Posterior vena cava (tissue), 2 donors: Measurements from ENCODE around the gene LILRA1. TPM values are rescaled to one million over a fixed set of nuclear protein-coding genes. Genes with fewer than 3 reads are reported as not detected.

Experiments
- DNase-seq: peaks from one replicate; pipeline ENCODE4 v3.0.0-alpha.2; 2020; ENCODE audit warnings: low spot score
- intact Hi-C, 2 donors: fragments of 100-400 bp; cut with DNase I; formaldehyde crosslinking; loops; one replicate each; pipeline versions ENCODE4 v1.14.1 to v1.14.2; 2022 to 2023
- microRNA-seq, 2 donors: library from miRNA; unstranded; fragments of <30 nt; microRNA quantifications; one replicate each; pipeline ENCODE4 v1.2.0, GENCODE V29; 2020 to 2021; ENCODE audit warnings: borderline microRNAs expressed in 2 of 2
- total RNA-seq, 2 donors: library from RNA; stranded (reverse); fragmentation: NEBNext Ultra II Directional; extraction: Animal tissue kit (Norgen Biotek cat#: 25700); gene quantifications; one replicate each; pipeline ENCODE4 v1.2.1, GENCODE V29; 2021
- donor health status: DM: yes; HTN: yes; CAD: no.
- donor health status: DM: yes; HTN: yes; CAD: no.

Gene LILRA1
- total RNA-seq, 2 donors from 2014 or later, result 1.7 to 1.8 TPM

- DNase-seq, result no peak
- intact Hi-C loops, result no loop called here
Measured at GRCh38 chr19:54648129-54648528, 54.7 kb downstream of the LILRA1 start.

DNA sequence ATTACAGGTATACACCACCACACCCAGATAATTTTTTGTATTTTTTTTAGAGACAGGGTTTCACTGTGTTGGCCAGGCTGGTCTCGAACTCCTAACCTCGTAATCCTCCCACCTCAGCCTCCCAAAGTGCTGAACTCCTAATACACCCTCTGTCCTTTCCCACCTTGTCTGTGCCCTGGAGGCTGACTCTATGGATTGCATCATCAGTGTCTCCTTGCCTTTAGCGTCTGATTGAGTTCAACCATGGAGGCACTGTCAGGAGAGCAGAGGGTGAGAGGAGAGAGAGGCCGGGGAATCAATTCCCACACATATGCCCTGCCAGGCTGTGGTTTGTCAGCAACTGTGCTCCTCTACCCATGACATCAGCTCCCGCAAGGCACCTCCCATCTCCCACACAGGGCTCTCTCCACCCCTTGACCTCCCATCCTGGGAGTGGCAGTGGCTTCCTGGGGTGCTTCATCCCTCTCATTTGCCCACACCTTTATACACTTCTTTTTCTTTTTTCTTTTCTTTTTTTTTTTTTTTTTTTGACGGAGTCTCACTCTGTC, 56.8 kb downstream of the LILRA1 start:
- intact Hi-C loops, result no loop called here
- no peak for DNase-seq

Small RNA genes lying within 50 kb of the gene (microRNA-seq; reads per million reads assigned to microRNA genes)
- gene MIR8061, result 0 reads per million in 2 donors

Other genes starting within 250 kb of the LILRA1 start
- gene LAIR1, start 228.7 kb upstream of the LILRA1 start, total RNA-seq, result 10 to 100 TPM; 18.3 to 42.2 TPM
- 1 to 10 TPM in 1 of 2 donors, under 1 TPM in 1; 0.60 to 1.4 TPM for gene TTYH1, start 178.2 kb upstream of the LILRA1 start, total RNA-seq
- gene LENG8, start 144.4 kb upstream of the LILRA1 start, total RNA-seq, result 100 to 1,000 TPM; 113 to 140 TPM
- gene LENG9, start 129.9 kb upstream of the LILRA1 start, total RNA-seq, result 1 to 10 TPM; 4.2 to 5.1 TPM
- gene CDC42EP5, start 120.3 kb upstream of the LILRA1 start, total RNA-seq, result 10 to 100 TPM; 24.8 to 25.7 TPM
- gene LAIR2, start 90.8 kb upstream of the LILRA1 start, total RNA-seq, result not detected
- gene LILRA2, start 19.8 kb upstream of the LILRA1 start, total RNA-seq, result 1 to 10 TPM; 2.8 to 6.6 TPM
- gene LILRB1, start 36.9 kb downstream of the LILRA1 start, total RNA-seq, result 1 to 10 TPM; 4.7 to 8.2 TPM
- gene LILRB4, start 69.4 kb downstream of the LILRA1 start, total RNA-seq, result 1 to 10 TPM; 2.7 to 8.7 TPM
- gene KIR3DL3, start 130.8 kb downstream of the LILRA1 start, total RNA-seq, result not detected
- not detected for gene KIR2DL3, start 144.9 kb downstream of the LILRA1 start, total RNA-seq
- gene KIR2DL1, start 176.2 kb downstream of the LILRA1 start, total RNA-seq, result under 1 TPM in 1 of 2 donors, not detected in 1; 0.23 TPM
- under 1 TPM in 1 of 2 donors, not detected in 1; 0.37 TPM for gene KIR2DL4, start 210.0 kb downstream of the LILRA1 start, total RNA-seq
- not detected for gene KIR3DL1, start 222.8 kb downstream of the LILRA1 start, total RNA-seq
- gene KIR2DS4, start 239.0 kb downstream of the LILRA1 start, total RNA-seq, result not detected